HEK293 (cell line): ENCODE results near the gene PPP1R1A.

Experiments used
- BCL11B ChIP-seq: fragments of 450-650 bp; formaldehyde crosslinking; IDR thresholded peaks from 2 replicates; pipeline ENCODE4 v1.5.1; 2016; ENCODE audit warnings: low read depth, missing biosample characterization, missing genetic modification characterization
- GLIS1 ChIP-seq: fragments of 450-650 bp; formaldehyde crosslinking; IDR thresholded peaks from 2 replicates; pipeline ENCODE4 v1.5.1; 2016; ENCODE audit warnings: missing biosample characterization, missing genetic modification characterization
- GLIS2 ChIP-seq: fragments of 450-650 bp; formaldehyde crosslinking; IDR thresholded peaks from 2 replicates; pipeline ENCODE4 v1.5.1; 2016; ENCODE audit warnings: missing biosample characterization, missing genetic modification characterization
- KLF9 ChIP-seq: fragments of 450-650 bp; formaldehyde crosslinking; IDR thresholded peaks from 2 replicates; pipeline ENCODE4 v1.5.1; 2016; ENCODE audit warnings: missing biosample characterization, missing genetic modification characterization, low read depth
- MEIS1 ChIP-seq: sonication (generic); formaldehyde crosslinking; IDR thresholded peaks from 2 replicates; pipeline ENCODE4 v1.8.1; 2022; ENCODE audit warnings: missing genetic modification reagents, mild to moderate bottlenecking, borderline replicate concordance
- MYNN ChIP-seq: fragments of 450-650 bp; formaldehyde crosslinking; IDR thresholded peaks from 2 replicates; pipeline ENCODE4 v1.5.1; 2016; ENCODE audit warnings: missing biosample characterization, missing genetic modification characterization, borderline replicate concordance
- MZF1 ChIP-seq: fragments of 450-650 bp; formaldehyde crosslinking; IDR thresholded peaks from 2 replicates; pipeline ENCODE4 v1.5.1; 2017; ENCODE audit warnings: missing biosample characterization, missing genetic modification characterization, borderline replicate concordance
- OSR2 ChIP-seq: fragments of 450-650 bp; formaldehyde crosslinking; IDR thresholded peaks from 2 replicates; pipeline ENCODE4 v1.5.1; 2016; ENCODE audit warnings: missing biosample characterization, missing genetic modification characterization
- SETDB1 ChIP-seq: IDR thresholded peaks from one replicate; pipeline ENCODE4 v1.6.1; 2017; ENCODE audit warnings: mild to moderate bottlenecking, low read length, moderate library complexity, mixed read lengths; ENCODE audit not compliant: insufficient read length
- ZBTB10 ChIP-seq: fragments of 450-650 bp; formaldehyde crosslinking; IDR thresholded peaks from 2 replicates; pipeline ENCODE4 v1.5.1; 2016; ENCODE audit warnings: missing biosample characterization, missing genetic modification characterization
- ZBTB11 ChIP-seq: fragments of 450-650 bp; formaldehyde crosslinking; conservative IDR thresholded peaks from 2 replicates; pipeline ENCODE4 v1.5.1; 2016; ENCODE audit warnings: low read depth, missing biosample characterization, missing genetic modification characterization
- ZBTB17 ChIP-seq: fragments of 450-650 bp; formaldehyde crosslinking; IDR thresholded peaks from 2 replicates; pipeline ENCODE4 v1.5.1; 2016; ENCODE audit warnings: missing biosample characterization, missing genetic modification characterization
- ZNF114 ChIP-seq: fragments of 450-650 bp; formaldehyde crosslinking; IDR thresholded peaks from 2 replicates; pipeline ENCODE4 v1.5.0; 2017; ENCODE audit warnings: missing biosample characterization, missing genetic modification characterization
- ZNF138 ChIP-seq: fragments of 450-650 bp; formaldehyde crosslinking; IDR thresholded peaks from 2 replicates; pipeline ENCODE4 v1.5.1; 2016; ENCODE audit warnings: missing biosample characterization, missing genetic modification characterization, borderline replicate concordance
- ZNF18 ChIP-seq: fragments of 450-650 bp; formaldehyde crosslinking; IDR thresholded peaks from 2 replicates; pipeline ENCODE4 v1.5.1; 2016; ENCODE audit warnings: missing biosample characterization, missing genetic modification characterization
- ZNF221 ChIP-seq: fragments of 450-650 bp; formaldehyde crosslinking; IDR thresholded peaks from 2 replicates; pipeline ENCODE4 v1.5.1; 2017; ENCODE audit warnings: missing biosample characterization, missing genetic modification characterization, borderline replicate concordance
- ZNF391 ChIP-seq: fragments of 450-650 bp; formaldehyde crosslinking; IDR thresholded peaks from 2 replicates; pipeline ENCODE4 v1.5.1; 2016; ENCODE audit warnings: low read depth, missing biosample characterization, missing genetic modification characterization, borderline replicate concordance
- ZNF394 ChIP-seq: fragments of 450-650 bp; formaldehyde crosslinking; IDR thresholded peaks from 2 replicates; pipeline ENCODE4 v1.5.1; 2016; ENCODE audit warnings: missing biosample characterization, missing genetic modification characterization, mild to moderate bottlenecking, moderate library complexity, borderline replicate concordance
- ZNF433 ChIP-seq: fragments of 450-650 bp; formaldehyde crosslinking; IDR thresholded peaks from 2 replicates; pipeline ENCODE4 v1.5.1; 2016; ENCODE audit warnings: missing biosample characterization, missing genetic modification characterization, low read depth
- ZNF645 ChIP-seq: fragments of 450-650 bp; formaldehyde crosslinking; IDR thresholded peaks from 2 replicates; pipeline ENCODE4; 2016; ENCODE audit warnings: missing biosample characterization, missing genetic modification characterization
- ZNF707 ChIP-seq: fragments of 450-650 bp; formaldehyde crosslinking; IDR thresholded peaks from 2 replicates; pipeline ENCODE4 v1.5.1; 2016; ENCODE audit warnings: missing biosample characterization, missing genetic modification characterization
- ZNF785 ChIP-seq: fragments of 450-650 bp; formaldehyde crosslinking; IDR thresholded peaks from 2 replicates; pipeline ENCODE4 v1.5.1; 2016; ENCODE audit warnings: missing biosample characterization, missing genetic modification characterization
- TF ChIP-seq, protein P1 (sequence below): fragments of 450-650 bp; formaldehyde crosslinking; IDR thresholded peaks from 2 replicates; pipeline ENCODE4 v1.5.1; 2016; ENCODE audit warnings: missing biosample characterization, missing genetic modification characterization
- TF ChIP-seq, protein P2 (sequence below): fragments of 450-650 bp; formaldehyde crosslinking; IDR thresholded peaks from 2 replicates; pipeline ENCODE4 v1.5.1; 2016; ENCODE audit warnings: missing biosample characterization, missing genetic modification characterization

The PPP1R1A gene

DNA sequence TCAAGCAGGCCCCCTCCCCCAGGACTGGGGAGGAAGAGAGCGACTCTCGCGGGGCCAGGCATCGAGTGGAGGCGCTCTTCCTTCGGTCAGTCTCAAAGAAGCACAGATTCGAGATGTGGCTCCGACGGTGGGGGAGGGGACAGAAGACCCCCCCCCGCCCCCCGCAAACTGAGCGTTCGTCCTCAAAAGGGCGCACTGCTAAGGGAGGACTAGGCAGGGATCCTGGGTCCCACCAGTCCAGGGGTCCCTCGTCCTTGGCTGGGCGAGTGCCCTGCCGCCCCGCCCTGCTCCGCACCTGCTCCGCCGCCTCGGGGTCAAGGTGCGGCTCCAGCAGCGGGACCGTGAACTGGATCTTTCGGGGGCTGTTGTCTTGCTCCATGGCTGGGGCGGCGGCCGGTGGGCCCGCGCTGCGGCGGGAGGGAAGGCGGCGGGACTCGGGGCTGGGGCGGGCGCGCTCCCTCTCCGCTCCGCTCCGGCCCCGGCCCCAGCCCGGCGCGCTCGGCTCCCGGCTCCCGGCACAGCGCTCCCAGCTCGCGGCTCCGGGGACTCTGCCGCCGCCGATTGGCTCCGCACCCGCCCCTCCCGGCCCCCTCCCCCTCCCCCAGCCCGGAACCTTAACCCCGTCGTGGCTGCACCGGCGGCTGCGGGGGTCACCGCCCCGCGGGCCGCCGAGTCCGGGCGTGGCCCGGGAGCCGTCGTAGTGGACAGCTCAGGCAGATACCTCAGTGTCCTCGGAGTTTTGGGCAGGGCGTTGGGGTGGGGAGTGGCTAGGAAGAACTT lies at the start of gene PPP1R1A (continued):
- TF ChIP-seq, protein P1, sequence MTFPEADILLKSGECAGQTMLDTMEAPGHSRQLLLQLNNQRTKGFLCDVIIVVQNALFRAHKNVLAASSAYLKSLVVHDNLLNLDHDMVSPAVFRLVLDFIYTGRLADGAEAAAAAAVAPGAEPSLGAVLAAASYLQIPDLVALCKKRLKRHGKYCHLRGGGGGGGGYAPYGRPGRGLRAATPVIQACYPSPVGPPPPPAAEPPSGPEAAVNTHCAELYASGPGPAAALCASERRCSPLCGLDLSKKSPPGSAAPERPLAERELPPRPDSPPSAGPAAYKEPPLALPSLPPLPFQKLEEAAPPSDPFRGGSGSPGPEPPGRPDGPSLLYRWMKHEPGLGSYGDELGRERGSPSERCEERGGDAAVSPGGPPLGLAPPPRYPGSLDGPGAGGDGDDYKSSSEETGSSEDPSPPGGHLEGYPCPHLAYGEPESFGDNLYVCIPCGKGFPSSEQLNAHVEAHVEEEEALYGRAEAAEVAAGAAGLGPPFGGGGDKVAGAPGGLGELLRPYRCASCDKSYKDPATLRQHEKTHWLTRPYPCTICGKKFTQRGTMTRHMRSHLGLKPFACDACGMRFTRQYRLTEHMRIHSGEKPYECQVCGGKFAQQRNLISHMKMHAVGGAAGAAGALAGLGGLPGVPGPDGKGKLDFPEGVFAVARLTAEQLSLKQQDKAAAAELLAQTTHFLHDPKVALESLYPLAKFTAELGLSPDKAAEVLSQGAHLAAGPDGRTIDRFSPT = no peak
- no peak for TF ChIP-seq ZNF645 (tag by site-specific recombination)
- TF ChIP-seq ZNF785 = no peak
- no peak for TF ChIP-seq ZNF391
- TF ChIP-seq BCL11B (tag by site-specific recombination) = no peak
- TF ChIP-seq ZNF707 = no peak
- no peak for TF ChIP-seq KLF9 (tag by site-specific recombination)
- no peak for TF ChIP-seq ZNF18
- TF ChIP-seq MEIS1 (CRISPR knock-in tag) = no peak
- TF ChIP-seq OSR2 (tag by site-specific recombination) = no peak
- no peak for TF ChIP-seq MZF1 (tag by site-specific recombination)
- no peak for TF ChIP-seq ZNF433 (tag by site-specific recombination)
- TF ChIP-seq ZNF138 (tag by site-specific recombination) = no peak
- TF ChIP-seq, protein P2, sequence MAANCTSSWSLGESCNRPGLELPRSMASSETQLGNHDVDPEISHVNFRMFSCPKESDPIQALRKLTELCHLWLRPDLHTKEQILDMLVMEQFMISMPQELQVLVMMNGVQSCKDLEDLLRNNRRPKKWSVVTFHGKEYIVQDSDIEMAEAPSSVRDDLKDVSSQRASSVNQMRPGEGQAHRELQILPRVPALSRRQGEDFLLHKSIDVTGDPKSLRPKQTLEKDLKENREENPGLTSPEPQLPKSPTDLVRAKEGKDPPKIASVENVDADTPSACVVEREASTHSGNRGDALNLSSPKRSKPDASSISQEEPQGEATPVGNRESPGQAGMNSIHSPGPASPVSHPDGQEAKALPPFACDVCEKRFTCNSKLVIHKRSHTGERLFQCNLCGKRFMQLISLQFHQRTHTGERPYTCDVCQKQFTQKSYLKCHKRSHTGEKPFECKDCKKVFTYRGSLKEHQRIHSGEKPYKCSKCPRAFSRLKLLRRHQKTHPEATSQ = no peak
- TF ChIP-seq SETDB1 = no peak
- TF ChIP-seq MYNN (tag by site-specific recombination) = no peak
- no peak for TF ChIP-seq ZNF394 (tag by site-specific recombination)
- TF ChIP-seq GLIS1 = 0 out of 2 replicates have a peak, but pooled peaks have one; percentile 32
- peak; percentile 70 for TF ChIP-seq GLIS2 (tag by site-specific recombination)
- TF ChIP-seq ZNF114 (tag by site-specific recombination) = no peak
- TF ChIP-seq ZBTB17 (tag by site-specific recombination) = no peak
- TF ChIP-seq ZBTB11 = no peak
- TF ChIP-seq ZBTB10 (tag by site-specific recombination) = 0 out of 2 replicates have a peak, but pooled peaks have one; percentile 31
- TF ChIP-seq ZNF221 = no peak
